K562 (cell line): Measurements from ENCODE around the gene DDAH2. TPM values are rescaled to one million over a fixed set of nuclear protein-coding genes. Genes with fewer than 3 reads are reported as not detected.
A peak's percentile ranks its signal among the peaks of the same experiment; 100 is the strongest.
"Not testable (repeated sequence)": the region's sequence is repeated elsewhere in the genome, so short reads cannot be mapped to it uniquely, and the experiment has no call there.

Experiments used
- ATAC-seq: fragments of 200-7000 bp; cut with Tn5 transposase; 3 replicates; pipeline ENCODE4 v1.9.1; 2020; ENCODE audit warnings: moderate library complexity
- BruUV-seq: library from RNA; stranded (reverse); fragments of 400-500 nt; replicated peaks from 2 replicates; lab custom pipeline; 2021; lab: Mats Ljungman, UMichigan
- CTCF ChIA-PET: fragments of 300-600 bp; formaldehyde crosslinking; extraction: SDS; loops from one replicate; lab custom pipeline; 2021; ENCODE audit warnings: low intra/inter-chr PET ratio; lab: Yijun Ruan, JAX
- POLR2A ChIA-PET: fragments of 300-600, 350-650 bp; sonication (Branson Sonifier 250); formaldehyde crosslinking; extraction: SDS; loops from one replicate; lab custom pipeline; 2021; ENCODE audit warnings: antibody characterized with exemption, inconsistent platforms; lab: Yijun Ruan, JAX
- DNase-seq, 4 experiments: peaks; one replicate each; pipeline versions ENCODE4 v3.0.0 to v3.0.0-alpha.2; 2011 to 2018; ENCODE audit warnings: low spot score in 3 of 4, mixed read lengths in 3 of 4; ENCODE audit errors: extremely low read depth in 1 of 4
- FAIRE-seq: peaks from 2 replicates; lab custom pipeline; 2011; peaks lifted over from hg19 to GRCh38; lab: Jason Lieb, UNC
- H2AFZ ChIP-seq: 2 replicates; pipeline ENCODE4 v1.6.0; 2011; ENCODE audit warnings: low read depth, low read length, control low read depth, inconsistent platforms
- H3K27ac ChIP-seq: fragments of 200-600 bp; 3 replicates; pipeline ENCODE4 v1.8.0; 2011; ENCODE audit warnings: low read depth, mild to moderate bottlenecking, control low read depth, inconsistent platforms, low read length, moderate library complexity, mixed read lengths; ENCODE audit errors: extremely low read depth
- H3K27me3 ChIP-seq, 2 experiments: fragments of 300-600 bp in 1 of 2; 2 replicates in 1 of 2; 3 replicates in 1 of 2; pipeline versions ENCODE4 v1.6.0 to v1.8.0; 2011; ENCODE audit warnings: inconsistent platforms in 2 of 2, low read length in 2 of 2, mild to moderate bottlenecking in 1 of 2, mixed read lengths in 1 of 2, moderate library complexity in 1 of 2; ENCODE audit not compliant: control insufficient read depth in 2 of 2, insufficient read depth in 2 of 2
- H3K36me3 ChIP-seq: fragments of 300-600 bp; 3 replicates; pipeline ENCODE4 v1.8.0; 2011; ENCODE audit warnings: mild to moderate bottlenecking, low read length, inconsistent platforms; ENCODE audit not compliant: control insufficient read depth, insufficient read depth
- H3K4me1 ChIP-seq, 2 experiments: fragments of 200-600 bp in 1 of 2; replicated peaks in 1 of 2; 2 replicates in 1 of 2; 3 replicates in 1 of 2; pipeline versions ENCODE4 v1.5.1 to v1.8.0; 2011; ENCODE audit warnings: inconsistent platforms in 2 of 2, low read length in 2 of 2, mild to moderate bottlenecking in 1 of 2, mixed read lengths in 1 of 2, moderate library complexity in 1 of 2; ENCODE audit not compliant: control insufficient read depth in 2 of 2, insufficient read depth in 2 of 2
- H3K4me2 ChIP-seq: 2 replicates; pipeline ENCODE4 v1.6.1; 2011; ENCODE audit warnings: low read length, control low read depth, inconsistent platforms, mixed read lengths; ENCODE audit not compliant: insufficient read depth
- H3K4me3 ChIP-seq: fragments of 200-600 bp; sonication (generic), shearing (Covaris generic); 2 replicates; pipeline ENCODE4 v1.5.1; 2016; ENCODE audit warnings: control low read depth, inconsistent platforms
- H3K79me2 ChIP-seq: fragments of 200-600 bp; 3 replicates; pipeline ENCODE4 v1.8.0; 2011; ENCODE audit warnings: low read length, inconsistent platforms; ENCODE audit not compliant: control insufficient read depth, insufficient read depth
- H3K9ac ChIP-seq, 2 experiments: 2 replicates each; pipeline versions ENCODE4 v1.6.0 to v1.6.1; 2011; ENCODE audit warnings: low read depth in 2 of 2, low read length in 2 of 2, control low read depth in 1 of 2, inconsistent platforms in 1 of 2, mild to moderate bottlenecking in 1 of 2, mixed read lengths in 1 of 2; ENCODE audit not compliant: insufficient read depth in 1 of 2
- H3K9me1 ChIP-seq: one replicate; pipeline ENCODE4 v1.6.0; 2011; ENCODE audit warnings: inconsistent platforms, mild to moderate bottlenecking, low read length, moderate library complexity; ENCODE audit not compliant: control insufficient read depth, insufficient read depth
- H3K9me3 ChIP-seq: replicated peaks from 2 replicates; pipeline ENCODE4 v1.5.1; 2011; ENCODE audit warnings: low read depth, low read length, inconsistent platforms; ENCODE audit not compliant: control insufficient read depth, insufficient read depth
- H4K20me1 ChIP-seq: replicated peaks from 2 replicates; pipeline ENCODE4 v1.6.1; 2011; ENCODE audit warnings: low read length, inconsistent platforms, mixed read lengths; ENCODE audit not compliant: control insufficient read depth, insufficient read depth
- CEBPB ChIP-seq: fragments of 450-650 bp; IDR thresholded peaks from 2 replicates; pipeline ENCODE4 v1.6.1; 2016; ENCODE audit warnings: missing genetic modification characterization, missing compliant biosample characterization
- CHD2 ChIP-seq: IDR thresholded peaks from 2 replicates; pipeline ENCODE4 v1.6.1; 2011; ENCODE audit warnings: low read depth, low read length
- EHMT2 ChIP-seq: fragments of 450-650 bp; IDR thresholded peaks from 2 replicates; pipeline ENCODE4 v1.6.1; 2018; ENCODE audit warnings: antibody characterized with exemption
- ETS2 ChIP-seq: IDR thresholded peaks from 2 replicates; pipeline ENCODE4 v1.6.1; 2016; ENCODE audit warnings: borderline replicate concordance, missing genetic modification characterization, mild to moderate bottlenecking, moderate library complexity, missing compliant biosample characterization; ENCODE audit not compliant: poor library complexity, severe bottlenecking
- MEF2D ChIP-seq: conservative IDR thresholded peaks from 2 replicates; pipeline ENCODE4 v1.6.1; 2016; ENCODE audit warnings: low read depth, missing genetic modification characterization, missing compliant biosample characterization
- OTX1 ChIP-seq: fragments of 450-650 bp; formaldehyde crosslinking; IDR thresholded peaks from 2 replicates; pipeline ENCODE4 v1.4.0; 2022; ENCODE audit warnings: mild to moderate bottlenecking
- POLR2AphosphoS2 ChIP-seq: IDR thresholded peaks from 2 replicates; pipeline ENCODE4 v1.6.1; 2012; ENCODE audit warnings: low read length, improper control_type of control experiment
- POU5F1 ChIP-seq: fragments of 150-350 bp; IDR thresholded peaks from 2 replicates; pipeline ENCODE4 v1.6.1; 2014; ENCODE audit warnings: borderline replicate concordance, low read length, low read depth, mild to moderate bottlenecking; ENCODE audit not compliant: partially characterized antibody
- SRSF9 ChIP-seq: fragments of 200-400 bp; formaldehyde crosslinking; IDR thresholded peaks from 2 replicates; pipeline ENCODE4 v1.6.1; 2017; ENCODE audit warnings: low read depth, low read length, borderline replicate concordance
- ZNF3 ChIP-seq: fragments of 250-450 bp; sonication (Bioruptor Pico); IDR thresholded peaks from 2 replicates; pipeline ENCODE4 v1.5.0; 2021; ENCODE audit warnings: mild to moderate bottlenecking, moderate library complexity
- WGBS: fragments of 100-300 bp; shearing (Covaris generic); methylation state at CpG from one replicate; pipeline ENCODE4 v1.1.6; 2016; ENCODE audit warnings: low coverage, mixed read lengths; ENCODE audit not compliant: insufficient coverage; ENCODE audit errors: missing lambda C conversion rate; 5-methylcytosine and 5-hydroxymethylcytosine counted together
- in situ Hi-C: fragments of 300-500 bp; cut with MboI; formaldehyde crosslinking; loops from 4 replicates; pipeline ENCODE4 v1.15.0; 2018; ENCODE audit warnings: inconsistent platforms, mixed read lengths
- intact Hi-C: fragments of 100-400 bp; cut with micrococcal nuclease; formaldehyde crosslinking; loops from 2 replicates; pipeline ENCODE4 v1.14.2; 2022
- polyA plus RNA-seq, 8 experiments: library from polyadenylated mRNA; depleted of rRNA in 4 of 8; stranded (reverse) in 5 of 8; unstranded in 3 of 8; fragments of >200 nt; fragmentation: Nextera tagmentation in 2 of 8; fragmentation: Illumina TruSeq in 1 of 8; extraction: Ambion mirVana in 2 of 8; extraction: Trizol in 1 of 8; gene quantifications; 2 replicates each; pipeline versions ENCODE4 v1.2.1 to v1.2.3, GENCODE V29; 2011 to 2014; ENCODE audit warnings: inconsistent platforms in 1 of 8, missing spikeins in 1 of 8
- total RNA-seq, 7 experiments: library from RNA; depleted of rRNA in 6 of 7; stranded (reverse); fragments of >200 nt in 6 of 7; fragmentation: Illumina TruSeq in 2 of 7; extraction: Trizol in 2 of 7; gene quantifications; 2 replicates each; pipeline versions ENCODE4 v1.2.1 to v1.2.3, GENCODE V29; 2011 to 2021; ENCODE audit warnings: low replicate concordance in 1 of 7

The DDAH2 gene
- total and polyA plus RNA-seq, 9 of the 15 experiments (the other 6 are each of a cell fraction or from before 2014, with no cell fraction given): 1.8 to 45.4 (median 21.4) TPM

DNA sequence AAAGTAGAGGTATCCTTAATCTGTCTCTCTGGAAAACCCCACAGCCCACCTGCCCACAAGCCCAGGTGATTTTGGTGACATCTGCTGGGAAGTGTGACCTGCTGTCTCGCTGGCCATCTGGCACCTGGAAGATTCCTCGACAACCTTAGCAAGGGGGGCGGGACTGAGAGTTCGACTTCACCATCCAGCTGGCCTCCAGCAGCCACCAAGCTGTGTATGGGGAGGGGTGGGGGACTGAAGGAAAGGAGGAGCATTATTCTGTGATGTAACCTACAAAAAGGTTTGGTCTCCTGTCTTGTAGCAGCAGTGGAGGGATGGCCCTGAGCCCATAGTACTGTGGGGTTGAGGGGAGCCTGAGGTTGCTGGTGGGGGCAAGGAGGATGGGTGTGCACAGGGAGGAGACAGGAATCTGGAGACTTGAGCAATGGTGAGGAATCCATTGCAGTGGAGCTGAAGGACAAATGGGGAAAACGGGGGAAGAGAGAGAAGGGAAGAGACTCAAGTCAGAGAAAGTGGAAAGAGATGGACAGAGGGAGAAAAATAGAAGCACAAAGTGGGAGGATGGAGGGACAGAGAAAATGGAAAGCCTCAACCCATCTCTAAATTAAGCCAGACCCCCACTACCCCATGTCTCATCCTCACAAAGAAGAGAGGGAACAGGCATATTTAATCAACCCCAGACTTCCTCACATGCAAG is 18.4 kb downstream of the DDAH2 start (continued):
- TF ChIP-seq POU5F1: no peak
- TF ChIP-seq SRSF9: no peak
- TF ChIP-seq ZNF3: no peak
- 0 out of 2 replicates have a peak, but pooled peaks have one; percentile 37 for TF ChIP-seq EHMT2
- peak; percentile 58; the same call in 1 of the 2 replicates for TF ChIP-seq OTX1
- no peak for TF ChIP-seq MEF2D (tag)
- no peak for TF ChIP-seq CHD2
- no peak for TF ChIP-seq POLR2AphosphoS2
- no peak for TF ChIP-seq ETS2 (tag)

DNA sequence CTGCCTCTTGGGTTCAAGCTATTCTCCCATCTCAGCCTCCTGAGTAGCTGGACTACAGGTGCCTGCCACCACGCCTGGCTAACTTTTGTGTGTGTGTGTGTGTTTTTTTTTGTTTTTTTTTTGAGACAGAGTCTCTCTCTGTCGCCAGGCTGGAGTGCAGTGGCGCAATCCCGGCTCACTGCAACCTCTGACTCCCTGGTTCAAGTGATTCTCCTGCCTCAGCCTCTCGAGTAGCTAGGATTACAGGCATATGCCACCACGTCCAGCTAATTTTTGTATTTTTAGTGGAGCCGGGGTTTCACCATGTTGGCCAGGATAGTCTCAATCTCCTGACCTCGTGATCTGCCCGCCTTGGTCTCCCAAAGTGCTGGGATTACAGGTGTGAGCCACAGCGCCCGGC is 19.9 kb downstream of the DDAH2 start:
- H3K27me3 ChIP-seq, H2AFZ ChIP-seq, H3K9ac ChIP-seq, DNase-seq, BruUV-seq, H3K4me3 ChIP-seq, ATAC-seq, H3K36me3 ChIP-seq, H3K9me3 ChIP-seq, FAIRE-seq, in situ Hi-C loops, H3K27ac ChIP-seq, H3K9me1 ChIP-seq, intact Hi-C loops, H3K4me2 ChIP-seq, H3K79me2 ChIP-seq, H4K20me1 ChIP-seq: not testable (repeated sequence)
- ChIA-PET POLR2A (interaction anchor here (0.6 to 12.4 kb wide), 3 partner anchors 15 to 161 kb away, joined by 3 to 223 read pairs (median 4); partner anchors contain the start of genes DDAH2, LY6G6C and MPIG6B), CTCF (interaction anchor here (0.6 kb wide), 1 partner anchor 253 kb away, joined by 3 read pairs; no protein-coding TSS in a partner anchor)
- H3K4me1 ChIP-seq: peaks cover 31 to 43% of the 10 kb centered on the region in 2 experiments
- 73% methylated on average over 11 of the region's 11 CpGs for WGBS
- TF ChIP-seq CEBPB (tag): peak; percentile 74
